Fibroblast of mammary gland (primary cell): ENCODE results near the gene EMID1.
A peak's percentile ranks its signal among the peaks of the same experiment; 100 is the strongest.

Experiments used
- DNase-seq: peaks from one replicate; pipeline ENCODE4 v3.0.0-alpha.2; 2010; ENCODE audit warnings: low read depth
- H3K4me3 ChIP-seq: 2 replicates; pipeline ENCODE4 v1.5.1; 2011; ENCODE audit warnings: low read depth, mild to moderate bottlenecking, low read length, moderate library complexity; ENCODE audit not compliant: control insufficient read depth
- TF ChIP-seq, protein P1 (sequence below): conservative IDR thresholded peaks from 2 replicates; pipeline ENCODE4 v1.5.1; 2011; ENCODE audit warnings: low read depth, low read length, inconsistent platforms; ENCODE audit not compliant: control insufficient read depth, insufficient read depth

Gene EMID1

DNA sequence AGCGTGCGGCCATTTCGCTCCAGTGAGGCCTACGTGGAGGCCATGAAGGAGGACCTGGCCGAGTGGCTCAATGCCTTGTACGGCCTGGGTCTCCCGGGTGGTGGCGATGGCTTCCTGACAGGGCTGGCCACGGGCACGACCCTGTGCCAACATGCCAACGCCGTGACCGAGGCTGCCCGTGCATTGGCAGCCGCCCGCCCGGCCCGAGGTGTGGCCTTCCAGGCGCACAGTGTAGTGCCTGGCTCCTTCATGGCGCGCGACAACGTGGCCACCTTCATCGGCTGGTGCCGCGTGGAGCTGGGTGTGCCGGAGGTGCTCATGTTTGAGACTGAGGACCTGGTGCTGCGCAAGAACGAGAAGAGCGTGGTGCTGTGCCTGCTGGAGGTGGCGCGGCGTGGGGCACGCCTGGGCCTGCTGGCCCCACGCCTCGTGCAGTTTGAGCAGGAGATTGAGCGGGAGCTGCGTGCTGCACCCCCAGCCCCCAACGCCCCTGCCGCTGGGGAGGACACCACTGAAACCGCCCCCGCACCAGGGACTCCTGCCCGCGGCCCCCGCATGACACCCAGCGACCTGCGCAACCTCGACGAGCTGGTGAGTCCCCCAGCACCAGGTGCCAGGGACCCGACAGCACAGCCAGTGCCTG lies 102.6 kb downstream of the EMID1 start:
- no peak for DNase-seq
- TF ChIP-seq, protein P1, sequence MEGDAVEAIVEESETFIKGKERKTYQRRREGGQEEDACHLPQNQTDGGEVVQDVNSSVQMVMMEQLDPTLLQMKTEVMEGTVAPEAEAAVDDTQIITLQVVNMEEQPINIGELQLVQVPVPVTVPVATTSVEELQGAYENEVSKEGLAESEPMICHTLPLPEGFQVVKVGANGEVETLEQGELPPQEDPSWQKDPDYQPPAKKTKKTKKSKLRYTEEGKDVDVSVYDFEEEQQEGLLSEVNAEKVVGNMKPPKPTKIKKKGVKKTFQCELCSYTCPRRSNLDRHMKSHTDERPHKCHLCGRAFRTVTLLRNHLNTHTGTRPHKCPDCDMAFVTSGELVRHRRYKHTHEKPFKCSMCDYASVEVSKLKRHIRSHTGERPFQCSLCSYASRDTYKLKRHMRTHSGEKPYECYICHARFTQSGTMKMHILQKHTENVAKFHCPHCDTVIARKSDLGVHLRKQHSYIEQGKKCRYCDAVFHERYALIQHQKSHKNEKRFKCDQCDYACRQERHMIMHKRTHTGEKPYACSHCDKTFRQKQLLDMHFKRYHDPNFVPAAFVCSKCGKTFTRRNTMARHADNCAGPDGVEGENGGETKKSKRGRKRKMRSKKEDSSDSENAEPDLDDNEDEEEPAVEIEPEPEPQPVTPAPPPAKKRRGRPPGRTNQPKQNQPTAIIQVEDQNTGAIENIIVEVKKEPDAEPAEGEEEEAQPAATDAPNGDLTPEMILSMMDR, result no peak
- peak overlapping the region; percentile 72 for H3K4me3 ChIP-seq

DNA sequence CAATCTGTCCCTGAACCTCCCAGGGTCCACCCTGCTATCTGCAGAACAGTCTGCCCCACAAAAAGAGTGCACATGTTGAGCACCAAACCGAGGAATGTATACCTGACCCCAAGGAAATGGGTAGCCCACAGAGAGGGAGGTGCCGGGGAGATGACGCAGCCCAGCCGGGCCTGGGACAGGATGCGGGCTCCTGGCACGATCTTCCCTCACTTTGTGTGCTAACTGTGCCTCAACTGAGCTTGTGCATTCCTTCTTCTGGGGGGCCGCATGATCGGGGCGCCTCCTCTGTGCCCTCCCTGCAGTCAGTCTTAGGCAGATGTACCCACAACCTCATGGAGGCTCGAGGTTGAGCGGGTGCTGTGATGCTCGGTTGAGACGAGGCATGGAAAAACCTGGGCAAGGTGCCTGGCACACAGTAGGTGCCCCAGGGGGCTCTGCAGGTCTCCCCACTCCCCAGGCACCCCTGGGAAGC lies 103.1 kb downstream of the EMID1 start:
- TF ChIP-seq, protein P1, result no peak
- no peak overlapping the region for H3K4me3 ChIP-seq
- peak; percentile 64 for DNase-seq
